ENCODE data around the gene EPB41L4A. TPM values are rescaled to one million over a fixed set of nuclear protein-coding genes. Genes with fewer than 3 reads are reported as not detected.

Gene EPB41L4A
- total RNA-seq, 3 donors from 2014 or later, result 22.0 to 25.9 (median 22.6) TPM

GRCh38 chr5:112127861-112128260, 291.2 kb downstream of the EPB41L4A start:
- DNase-seq (ENCODE audit: low spot score in 2 of 2), result no peak
- Histone ChIP-seq H3K27ac (no peak overlapping the region), H3K36me3 (no peaks in the 10 kb centered on the region), H3K4me3 (no peak overlapping the region), H3K27me3 (no peaks in the 10 kb centered on the region), H3K4me1 (no peaks in the 10 kb centered on the region), H3K9me3 (no peaks in the 10 kb centered on the region)
- intact Hi-C loops (cut with DNase I; ENCODE audit: low total_unique reads), result no loop called here
- TF ChIP-seq POLR2A (IDR thresholded peaks at IDR 0.05) (no peak), POLR2AphosphoS5 (IDR thresholded peaks at IDR 0.05) (no peak), CTCF (IDR thresholded peaks at IDR 0.05) (no peak)

GRCh38 chr5:112126982-112127381, 292.1 kb downstream of the EPB41L4A start:
- Histone ChIP-seq H3K27ac (no peak overlapping the region), H3K9me3 (peaks cover 0 to under 1% of the 10 kb centered on the region in 2 donors), H3K4me3 (no peak overlapping the region), H3K4me1 (no peaks in the 10 kb centered on the region), H3K27me3 (no peaks in the 10 kb centered on the region), H3K36me3 (no peaks in the 10 kb centered on the region)
- no peak for TF ChIP-seq POLR2AphosphoS5 (IDR thresholded peaks at IDR 0.05)
- TF ChIP-seq POLR2A (IDR thresholded peaks at IDR 0.05), result no peak
- no peak for TF ChIP-seq CTCF (IDR thresholded peaks at IDR 0.05)
- intact Hi-C loops (cut with DNase I; ENCODE audit: low total_unique reads), result no loop called here
- no peak for DNase-seq (ENCODE audit: low spot score in 2 of 2)

- H3K36me3 ChIP-seq, result no peaks in the 10 kb centered on the region
- H3K4me3 ChIP-seq, result no peak overlapping the region
- TF ChIP-seq POLR2A (IDR thresholded peaks at IDR 0.05) (no peak), CTCF (IDR thresholded peaks at IDR 0.05) (no peak), POLR2AphosphoS5 (IDR thresholded peaks at IDR 0.05) (no peak)
- H3K4me1 ChIP-seq, result no peaks in the 10 kb centered on the region
- H3K9me3 ChIP-seq, result peaks cover 0 to 10% of the 10 kb centered on the region in 2 donors
- H3K27me3 ChIP-seq, result no peaks in the 10 kb centered on the region
- intact Hi-C loops (cut with DNase I; ENCODE audit: low total_unique reads), result no loop called here
- DNase-seq (ENCODE audit: low spot score in 2 of 2), result no peak
- H3K27ac ChIP-seq, result no peak overlapping the region
These were observed 293.2 kb downstream of the EPB41L4A start for GRCh38 chr5:112125903-112126302.

DNA sequence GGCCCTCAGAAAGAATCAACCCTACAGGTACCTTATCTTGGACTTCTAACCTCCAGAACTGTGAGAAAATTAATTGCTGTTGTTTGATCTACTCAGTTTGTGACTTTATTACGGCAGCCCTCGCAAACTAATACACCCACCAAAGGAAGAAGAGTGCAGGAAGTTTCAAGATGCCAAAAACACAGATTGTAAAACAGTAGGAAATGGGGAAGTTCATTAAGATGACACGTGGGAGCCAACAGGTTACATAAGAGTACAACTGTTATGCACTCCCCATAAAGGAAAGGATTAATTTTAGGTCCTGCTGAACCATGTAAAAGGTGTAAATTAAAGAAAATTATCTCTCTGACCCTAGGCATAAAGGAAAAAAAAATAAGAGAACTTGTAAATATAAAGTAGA, 294.3 kb downstream of the EPB41L4A start:
- Histone ChIP-seq H3K4me3 (no peak overlapping the region), H3K4me1 (no peaks in the 10 kb centered on the region), H3K36me3 (no peaks in the 10 kb centered on the region), H3K27ac (no peak overlapping the region), H3K9me3 (peaks cover 0 to 15% of the 10 kb centered on the region in 2 donors), H3K27me3 (no peaks in the 10 kb centered on the region)
- TF ChIP-seq CTCF (IDR thresholded peaks at IDR 0.05) (no peak), POLR2AphosphoS5 (IDR thresholded peaks at IDR 0.05) (no peak), POLR2A (IDR thresholded peaks at IDR 0.05) (no peak)
- DNase-seq (ENCODE audit: low spot score in 2 of 2), result no peak
- intact Hi-C loops (cut with DNase I; ENCODE audit: low total_unique reads), result no loop called here

GRCh38 chr5:112123086-112123485, 296.0 kb downstream of the EPB41L4A start:
- Histone ChIP-seq H3K9me3 (peaks cover 0 to 15% of the 10 kb centered on the region in 2 donors), H3K27me3 (no peaks in the 10 kb centered on the region), H3K36me3 (no peaks in the 10 kb centered on the region), H3K4me3 (no peak overlapping the region), H3K27ac (no peak overlapping the region), H3K4me1 (no peaks in the 10 kb centered on the region)
- TF ChIP-seq POLR2A (IDR thresholded peaks at IDR 0.05), result no peak
- no peak for TF ChIP-seq POLR2AphosphoS5 (IDR thresholded peaks at IDR 0.05)
- TF ChIP-seq CTCF (IDR thresholded peaks at IDR 0.05), result no peak
- intact Hi-C loops (cut with DNase I; ENCODE audit: low total_unique reads), result no loop called here
- no peak for DNase-seq (ENCODE audit: low spot score in 2 of 2)

All from breast epithelium (tissue), 4 donors.